ENCODE measurements around the gene ADGRL1. TPM values are rescaled to one million over a fixed set of nuclear protein-coding genes. Genes with fewer than 3 reads are reported as not detected.

The ADGRL1 gene
- total and polyA plus RNA-seq, 11 donors = 10.1 to 29.4 (median 14.1) TPM

- TF ChIP-seq POLR2A (IDR thresholded peaks at IDR 0.05) = no peak
- 96 to 99% (median 98%) methylated on average over 9 of the region's 9 CpGs for WGBS, 4 donors
- no peak overlapping the region for H3K27ac ChIP-seq
- peaks cover 0 to 62% (median 42%) of the 10 kb centered on the region in 9 donors for H3K36me3 ChIP-seq
- no peaks in the 10 kb centered on the region for H3K9me3 ChIP-seq
- H3K4me1 ChIP-seq = no peaks in the 10 kb centered on the region
- no peak for DNase-seq
- no peaks in the 10 kb centered on the region for H3K27me3 ChIP-seq
- H3K4me3 ChIP-seq = no peak overlapping the region
- intact Hi-C loops (cut with DNase I) = no loop called here
- no peak for ATAC-seq
These were observed 31.1 kb downstream of the ADGRL1 start for GRCh38 chr19:14174883-14175282.

GRCh38 chr19:14168993-14169392, 37.0 kb downstream of the ADGRL1 start:
- WGBS, 4 donors = 92 to 96% (median 94%) methylated on average over 8 to 12 of the region's 12 CpGs
- ATAC-seq = no peak
- H3K9me3 ChIP-seq = no peaks in the 10 kb centered on the region
- DNase-seq = peak in 1 of 5 donors; percentile 11
- no peak overlapping the region for H3K27ac ChIP-seq
- H3K4me3 ChIP-seq = no peak overlapping the region
- TF ChIP-seq CTCF (IDR thresholded peaks at IDR 0.05) (no peak), POLR2A (IDR thresholded peaks at IDR 0.05) (no peak)
- peaks cover 0 to 39% (median 34%) of the 10 kb centered on the region in 9 donors for H3K36me3 ChIP-seq
- H3K4me1 ChIP-seq = peaks cover 0 to 23% (median 13%) of the 10 kb centered on the region in 12 donors
- intact Hi-C loops (cut with DNase I) = no loop called here
- H3K27me3 ChIP-seq = no peaks in the 10 kb centered on the region

GRCh38 chr19:14168259-14168972, 37.6 kb downstream of the ADGRL1 start:
- Histone ChIP-seq H3K4me3 (no peak overlapping the region), H3K36me3 (peaks cover 0 to 37% (median 32%) of the 10 kb centered on the region in 9 donors), H3K4me1 (peaks cover 0 to 23% (median 13%) of the 10 kb centered on the region in 12 donors), H3K27me3 (no peaks in the 10 kb centered on the region), H3K27ac (peak overlapping the region in 2 of 12 donors; percentile 19 to 20), H3K9me3 (no peaks in the 10 kb centered on the region)
- intact Hi-C loops (cut with DNase I) = no loop called here
- 84 to 85% (median 85%) methylated on average over 19 of the region's 19 CpGs for WGBS, 4 donors
- TF ChIP-seq CTCF (IDR thresholded peaks at IDR 0.05) (no peak), POLR2A (IDR thresholded peaks at IDR 0.05) (no peak)
- no peak for DNase-seq
- no peak for ATAC-seq

GRCh38 chr19:14167576-14168138, 38.3 kb downstream of the ADGRL1 start:
- intact Hi-C loops (cut with DNase I) = no loop called here
- peak overlapping the region in 8 of 12 donors; percentile 4 to 34 (median 14) for H3K4me3 ChIP-seq
- DNase-seq (peak in 2 of 5 donors; percentile 40 to 41), ATAC-seq (peak in 3 of 4 donors; percentile 63 to 73 (median 65))
- H3K36me3 ChIP-seq = peaks cover 0 to 34% (median 28%) of the 10 kb centered on the region in 9 donors
- H3K27ac ChIP-seq = peak overlapping the region in 9 of 12 donors; percentile 16 to 66 (median 51)
- no peaks in the 10 kb centered on the region for H3K27me3 ChIP-seq
- TF ChIP-seq POLR2A (IDR thresholded peaks at IDR 0.05) (no peak), CTCF (IDR thresholded peaks at IDR 0.05) (no peak)
- WGBS, 4 donors = 49 to 61% (median 56%) methylated on average over 5 to 18 of the region's 18 CpGs
- H3K9me3 ChIP-seq = no peaks in the 10 kb centered on the region
- H3K4me1 ChIP-seq = peaks cover 0 to 23% (median 13%) of the 10 kb centered on the region in 12 donors

Measured in heart left ventricle (tissue), 16 donors.